H1 (cell line): ENCODE measurements around the gene ADIPOR1. TPM values are rescaled to one million over a fixed set of nuclear protein-coding genes. Genes with fewer than 3 reads are reported as not detected.

ENCODE experiments used
- CTCF ChIA-PET: fragments of 300-600 bp; sonication (Branson Sonifier 250); formaldehyde crosslinking; loops from one replicate; lab custom pipeline; 2021; ENCODE audit not compliant: partially characterized antibody; lab: Charles Lee
- POLR2A ChIA-PET: fragments of 300-600 bp; sonication (Branson Sonifier 250); formaldehyde crosslinking; loops from one replicate; lab custom pipeline; 2021; ENCODE audit warnings: inconsistent platforms; ENCODE audit not compliant: partially characterized antibody; lab: Charles Lee
- DNase-seq, 2 experiments: peaks; one replicate each; pipeline versions ENCODE4 v3.0.0 to v3.0.0-alpha.2; 2010 to 2022; ENCODE audit warnings: low spot score in 2 of 2, low read depth in 1 of 2, mixed read lengths in 1 of 2
- FAIRE-seq: peaks from 2 replicates; lab custom pipeline; 2011; peaks lifted over from hg19 to GRCh38; lab: Jason Lieb, UNC
- H2AFZ ChIP-seq: 2 replicates; pipeline ENCODE4 v1.8.1; 2012; ENCODE audit warnings: low read length, inconsistent platforms
- H2AK5ac ChIP-seq: 2 replicates; pipeline ENCODE4 v1.6.1; 2013; ENCODE audit warnings: low read depth, low read length
- H2BK120ac ChIP-seq: replicated peaks from 2 replicates; pipeline ENCODE3; 2013; ENCODE audit warnings: low read depth, low read length, inconsistent platforms
- H2BK12ac ChIP-seq: 2 replicates; pipeline ENCODE4 v1.6.1; 2013; ENCODE audit warnings: low read depth, low read length
- H2BK15ac ChIP-seq: 2 replicates; pipeline ENCODE4 v1.6.1; 2013; ENCODE audit warnings: low read length
- H2BK20ac ChIP-seq: 2 replicates; pipeline ENCODE4 v1.6.1; 2013; ENCODE audit warnings: low read length
- H2BK5ac ChIP-seq: 2 replicates; pipeline ENCODE4 v1.6.1; 2013; ENCODE audit warnings: low read depth, low read length
- H3K14ac ChIP-seq: 2 replicates; pipeline ENCODE4 v1.6.1; 2013; ENCODE audit warnings: inconsistent platforms; ENCODE audit not compliant: insufficient read length
- H3K18ac ChIP-seq: 2 replicates; pipeline ENCODE4 v1.6.1; 2013; ENCODE audit warnings: low read length; ENCODE audit errors: extremely low read depth
- H3K23ac ChIP-seq: 2 replicates; pipeline ENCODE4 v1.6.1; 2013; ENCODE audit warnings: inconsistent platforms; ENCODE audit not compliant: insufficient read length
- H3K23me2 ChIP-seq: 2 replicates; pipeline ENCODE4 v1.6.1; 2013; ENCODE audit warnings: low read depth, low read length
- H3K27ac ChIP-seq: 2 replicates; pipeline ENCODE4 v1.6.1; 2011; ENCODE audit warnings: low read depth, low read length, inconsistent platforms
- H3K27me3 ChIP-seq, 4 experiments: replicated peaks in 1 of 4; 1 replicate in 1 of 4; 2 replicates in 3 of 4; pipeline versions ENCODE4 v1.6.1 to v1.8.1; 2011 to 2013; ENCODE audit warnings: low read length in 3 of 4, mild to moderate bottlenecking in 3 of 4, inconsistent platforms in 2 of 4, mixed read lengths in 2 of 4, moderate library complexity in 1 of 4; ENCODE audit not compliant: control insufficient read depth in 3 of 4, insufficient read depth in 3 of 4; ENCODE audit errors: extremely low read depth in 1 of 4
- H3K36me3 ChIP-seq, 4 experiments: 2 replicates each; pipeline versions ENCODE4 v1.6.1 to v1.8.1; 2011 to 2013; ENCODE audit warnings: mild to moderate bottlenecking in 4 of 4, low read length in 3 of 4, moderate library complexity in 2 of 4, control low read depth in 1 of 4, inconsistent platforms in 1 of 4; ENCODE audit not compliant: insufficient read depth in 4 of 4, control insufficient read depth in 2 of 4
- H3K4ac ChIP-seq: replicated peaks from 2 replicates; pipeline ENCODE3; 2013; ENCODE audit warnings: low read length, low read depth, mixed read lengths, inconsistent platforms; ENCODE audit not compliant: insufficient read length
- H3K4me1 ChIP-seq, 4 experiments: replicated peaks in 1 of 4; 1 replicate in 1 of 4; 2 replicates in 3 of 4; pipeline versions ENCODE4 v1.6.1 to v1.8.1; 2011 to 2013; ENCODE audit warnings: low read length in 3 of 4, inconsistent platforms in 2 of 4, mixed read lengths in 1 of 4; ENCODE audit not compliant: insufficient read depth in 4 of 4, control insufficient read depth in 3 of 4
- H3K4me2 ChIP-seq, 2 experiments: 2 replicates each; pipeline versions ENCODE4 v1.6.1 to v1.8.1; 2011 to 2013; ENCODE audit warnings: low read depth in 2 of 2, low read length in 2 of 2, control low read depth in 1 of 2, inconsistent platforms in 1 of 2, mild to moderate bottlenecking in 1 of 2; ENCODE audit not compliant: insufficient read depth in 1 of 2
- H3K4me3 ChIP-seq, 4 experiments: fragments of 200-600, 300-600 bp in 1 of 4; sonication (generic), shearing (Covaris generic), sonication (Bioruptor Twin) in 1 of 4; 2 replicates each; pipeline versions ENCODE4 v1.5.1 to v1.8.1; 2011 to 2016; ENCODE audit warnings: low read length in 4 of 4, low read depth in 3 of 4, control low read depth in 2 of 4, inconsistent platforms in 2 of 4, mild to moderate bottlenecking in 2 of 4, mixed read lengths in 1 of 4, moderate library complexity in 1 of 4; ENCODE audit not compliant: insufficient read depth in 2 of 4; ENCODE audit errors: extremely low read depth in 1 of 4
- H3K56ac ChIP-seq: replicated peaks from 2 replicates; pipeline ENCODE3; 2013; ENCODE audit warnings: low read depth, mild to moderate bottlenecking, mixed read lengths, low read length, inconsistent platforms; ENCODE audit not compliant: insufficient read length
- H3K79me1 ChIP-seq: 2 replicates; pipeline ENCODE4 v1.6.1; 2013; ENCODE audit warnings: low read depth, low read length, control low read depth
- H3K79me2 ChIP-seq, 2 experiments: 2 replicates each; pipeline versions ENCODE4 v1.6.1 to v1.8.1; 2012 to 2013; ENCODE audit warnings: low read length in 2 of 2, mild to moderate bottlenecking in 2 of 2, inconsistent platforms in 1 of 2; ENCODE audit not compliant: insufficient read depth in 2 of 2, control insufficient read depth in 1 of 2
- H3K9ac ChIP-seq, 4 experiments: replicated peaks in 1 of 4; 1 replicate in 1 of 4; 2 replicates in 3 of 4; pipeline versions ENCODE4 v1.6.1 to v1.8.1; 2011 to 2013; ENCODE audit warnings: low read depth in 3 of 4, low read length in 3 of 4, control low read depth in 2 of 4, mild to moderate bottlenecking in 2 of 4, moderate library complexity in 2 of 4, inconsistent platforms in 1 of 4; ENCODE audit errors: extremely low read depth in 1 of 4
- H3K9me3 ChIP-seq, 2 experiments: 2 replicates each; pipeline versions ENCODE4 v1.6.1 to v1.8.1; 2012 to 2013; ENCODE audit warnings: mild to moderate bottlenecking in 2 of 2, moderate library complexity in 2 of 2, control low read depth in 1 of 2, inconsistent platforms in 1 of 2, low read depth in 1 of 2, low read length in 1 of 2, mixed read lengths in 1 of 2; ENCODE audit not compliant: insufficient read depth in 2 of 2
- H4K20me1 ChIP-seq, 2 experiments: replicated peaks in 1 of 2; 2 replicates each; pipeline versions ENCODE3 to v1.8.1; 2011 to 2013; ENCODE audit warnings: inconsistent platforms in 2 of 2, low read length in 2 of 2, mild to moderate bottlenecking in 1 of 2; ENCODE audit not compliant: insufficient read depth in 2 of 2, control insufficient read depth in 1 of 2
- H4K5ac ChIP-seq: 2 replicates; pipeline ENCODE4 v1.6.1; 2013; ENCODE audit warnings: low read length, low read depth, mixed read lengths, inconsistent platforms; ENCODE audit not compliant: insufficient read length
- H4K8ac ChIP-seq: 2 replicates; pipeline ENCODE4 v1.8.0; 2013; ENCODE audit warnings: mild to moderate bottlenecking, moderate library complexity, low read length, inconsistent platforms; ENCODE audit not compliant: insufficient read depth; ENCODE audit errors: extremely low read depth
- H4K91ac ChIP-seq: replicated peaks from 2 replicates; pipeline ENCODE3; 2013; ENCODE audit warnings: low read length, mixed read lengths, inconsistent platforms; ENCODE audit not compliant: insufficient read length
- CEBPB ChIP-seq: IDR thresholded peaks from 2 replicates; pipeline ENCODE4 v1.6.1; 2012; ENCODE audit warnings: low read depth, low read length
- HDAC6 ChIP-seq: IDR thresholded peaks from one replicate; pipeline ENCODE4 v1.7.1; 2012; ENCODE audit warnings: low read depth, mild to moderate bottlenecking, inconsistent platforms, low read length, moderate library complexity
- NRF1 ChIP-seq: IDR thresholded peaks from 2 replicates; pipeline ENCODE4 v1.6.1; 2011; ENCODE audit warnings: mild to moderate bottlenecking, low read depth, low read length, improper control_type of control experiment
- PHF8 ChIP-seq: fragments of 200-600 bp; sonication (generic); conservative IDR thresholded peaks from 2 replicates; pipeline ENCODE4 v1.7.1; 2012; ENCODE audit warnings: low read depth, mild to moderate bottlenecking, inconsistent platforms, low read length, moderate library complexity
- POLR2A ChIP-seq, 2 experiments: IDR thresholded peaks; 1 replicate in 1 of 2; 2 replicates in 1 of 2; pipeline ENCODE4 v1.6.1; 2011; ENCODE audit warnings: low read depth in 2 of 2, low read length in 2 of 2, mild to moderate bottlenecking in 2 of 2; ENCODE audit errors: control extremely low read depth in 1 of 2
- SP1 ChIP-seq: IDR thresholded peaks from 2 replicates; pipeline ENCODE4 v1.6.1; 2011; ENCODE audit warnings: low read depth, low read length
- SRF ChIP-seq: IDR thresholded peaks from 2 replicates; pipeline ENCODE4 v1.6.1; 2011; ENCODE audit warnings: mild to moderate bottlenecking, low read depth, low read length, moderate library complexity
- SUZ12 ChIP-seq: fragments of 200-600 bp; sonication (generic); IDR thresholded peaks from 2 replicates; pipeline ENCODE4 v1.6.1; 2012; ENCODE audit warnings: mild to moderate bottlenecking, inconsistent platforms, low read length, moderate library complexity, mixed read lengths
- TAF1 ChIP-seq: IDR thresholded peaks from 2 replicates; pipeline ENCODE4 v1.6.1; 2011; ENCODE audit warnings: mild to moderate bottlenecking, low read depth, low read length
- TAF7 ChIP-seq: optimal IDR thresholded peaks from 2 replicates; pipeline ENCODE3; 2011; ENCODE audit warnings: low read depth, mild to moderate bottlenecking, inconsistent platforms, low read length, moderate library complexity, borderline replicate concordance
- YY1 ChIP-seq: IDR thresholded peaks from 2 replicates; pipeline ENCODE4 v1.6.1; 2011; ENCODE audit warnings: low read depth, mild to moderate bottlenecking, low read length
- WGBS, 2 experiments: shearing (Covaris generic) in 1 of 2; methylation state at CpG; one replicate each; pipeline versions ENCODE4 v1.1.6 to v1.1.7; 2013 to 2015; ENCODE audit warnings: low lambda C conversion rate in 2 of 2, mixed read lengths in 2 of 2, inconsistent platforms in 1 of 2, low coverage in 1 of 2, missing lambda C conversion rate in 1 of 2; ENCODE audit not compliant: insufficient replicate concordance in 2 of 2, insufficient coverage in 1 of 2, insufficient read length in 1 of 2; ENCODE audit errors: extremely low coverage in 1 of 2, missing lambda C conversion rate in 1 of 2; 5-methylcytosine and 5-hydroxymethylcytosine counted together
- polyA plus RNA-seq, 7 experiments: library from polyadenylated mRNA; depleted of rRNA in 3 of 7; stranded (reverse) in 5 of 7; unstranded in 2 of 7; fragments of >200 nt in 5 of 7; fragments of 200-250 nt in 2 of 7; gene quantifications; 1 replicate in 5 of 7; 2 replicates in 1 of 7; 4 replicates in 1 of 7; pipeline versions ENCODE4 v1.2.1 to v1.2.3, GENCODE V29; 2011 to 2013; ENCODE audit warnings: missing spikeins in 2 of 7, mixed read lengths in 2 of 7
- total RNA-seq: library from RNA; stranded (reverse); fragmentation: NEBNext Ultra II Directional; extraction: Animal tissue kit (Norgen Biotek cat#: 25700); gene quantifications from 2 replicates; pipeline ENCODE4 v1.2.1, GENCODE V29; 2021

The ADIPOR1 gene
- total and polyA plus RNA-seq, 2 of the 8 experiments (the other 6 are each of a cell fraction or from before 2014, with no cell fraction given): 69.8 to 118 TPM

DNA sequence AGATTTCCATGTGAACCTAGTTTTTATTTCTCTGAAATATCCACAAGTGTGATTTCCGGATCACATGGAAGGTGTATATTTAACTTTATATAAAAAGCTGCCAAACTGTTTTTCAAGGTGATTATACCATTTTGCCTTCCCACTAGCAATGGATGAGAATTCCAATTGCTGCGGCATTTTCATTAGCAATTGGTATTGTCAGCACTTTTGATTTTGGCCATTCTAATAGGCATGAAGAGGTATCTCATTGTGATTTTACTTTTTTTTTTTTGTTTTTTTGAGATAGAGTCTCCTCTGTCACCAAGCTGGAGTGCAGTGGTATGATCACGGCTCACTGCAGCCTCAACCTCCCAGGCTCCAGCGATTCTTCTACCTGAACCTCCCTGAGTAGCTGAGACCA lies 13.9 kb upstream of the ADIPOR1 start:
- Histone ChIP-seq H2BK120ac (no peak overlapping the region), H4K8ac (no peak overlapping the region), H3K36me3 (no peaks in the 10 kb centered on the region), H4K5ac (no peak overlapping the region), H2AK5ac (no peak overlapping the region), H3K4me3 (no peak overlapping the region), H3K79me2 (no peaks in the 10 kb centered on the region), H3K18ac (no peak overlapping the region), H3K27ac (no peak overlapping the region), H3K79me1 (no peaks in the 10 kb centered on the region), H3K4ac (no peak overlapping the region), H3K27me3 (no peaks in the 10 kb centered on the region; a peak in 2 of 7 replicates), H3K23me2 (peaks cover 4% of the 10 kb centered on the region), H3K9ac (no peak overlapping the region), H3K56ac (no peak overlapping the region), H2AFZ (no peak overlapping the region), H3K23ac (no peak overlapping the region), H2BK5ac (no peak overlapping the region), H2BK20ac (no peak overlapping the region), H2BK12ac (no peak overlapping the region), H4K20me1 (no peaks in the 10 kb centered on the region), H3K4me1 (peaks cover 0 to 6% (median 0%) of the 10 kb centered on the region in 4 experiments; a peak in 1 of 7 replicates), H4K91ac (no peak overlapping the region), H3K14ac (no peak overlapping the region), H3K9me3 (no peaks in the 10 kb centered on the region), H2BK15ac (no peak overlapping the region), H3K4me2 (no peak overlapping the region)
- WGBS, 2 experiments: 69% methylated on average over 4 of the region's 4 CpGs; no CpG with 5 or more reads in 1 of the 2 experiments
- ChIA-PET POLR2A (no interaction called here), CTCF (interaction anchor here (0.7 to 2.0 kb wide), 6 partner anchors 10 to 28 kb away, joined by 3 to 6 read pairs (median 4); no protein-coding TSS in a partner anchor)
- TF ChIP-seq PHF8 (no peak), TAF7 (no peak), CEBPB (no peak), SUZ12 (no peak), TAF1 (no peak), SRF (no peak), HDAC6 (no peak), YY1 (no peak), NRF1 (no peak), POLR2A (IDR thresholded peaks at IDR 0.05; ENCODE audit: control extremely low read depth in 1 of 2, low read depth in 2 of 2, low read length in 2 of 2) (no peak), SP1 (no peak)
- no peak for DNase-seq
- no peak for FAIRE-seq
